ENCODE data around the gene TENM3. TPM values are rescaled to one million over a fixed set of nuclear protein-coding genes. Genes with fewer than 3 reads are reported as not detected.

TENM3 gene
- total RNA-seq, 1 donor from 2014 or later, result 106 TPM

DNA sequence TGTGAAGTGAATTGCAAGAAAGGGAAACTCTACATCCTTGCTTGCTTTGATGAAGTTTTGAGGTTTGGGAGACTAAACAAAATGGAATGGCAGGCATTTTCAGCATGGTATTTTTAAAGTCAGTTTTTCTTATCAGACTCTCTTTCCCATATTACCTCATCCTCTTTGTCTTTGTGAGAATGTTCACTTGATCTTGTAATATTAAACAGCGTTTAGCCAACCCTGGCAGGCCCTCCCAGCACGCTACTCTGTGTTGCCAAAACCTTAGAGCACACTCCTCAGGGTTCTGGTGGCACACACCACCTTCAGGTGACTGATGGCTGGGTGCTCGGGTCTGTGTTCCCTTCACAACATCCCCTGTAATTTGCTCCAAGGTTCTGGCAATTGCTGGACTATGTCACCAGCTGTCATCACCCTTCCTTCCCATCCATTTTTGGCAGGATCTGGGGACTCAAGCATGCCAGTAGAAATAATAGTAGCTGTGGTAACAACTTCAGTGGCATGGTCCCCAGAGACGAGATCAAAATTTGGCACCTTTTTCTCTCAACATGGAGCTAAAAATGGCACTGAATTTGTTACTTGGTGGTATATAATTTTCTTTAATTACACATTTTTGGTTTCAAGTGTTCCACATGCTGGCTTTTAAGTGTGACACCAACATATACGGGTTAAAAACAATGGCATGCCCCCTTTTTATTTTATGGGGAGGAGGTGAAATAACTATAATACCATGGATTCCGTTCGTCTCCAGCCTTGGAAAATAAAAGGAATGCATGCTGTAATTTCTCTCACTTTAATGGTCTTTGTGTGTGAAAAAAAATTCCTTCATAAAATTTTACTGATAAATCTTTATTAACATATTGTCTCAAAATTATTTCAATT lies 400.8 kb downstream of the TENM3 start:
- H3K9me3 Mint-ChIP-seq, result peaks cover 18% of the 10 kb centered on the region
- peaks cover 31% of the 10 kb centered on the region for H3K36me3 Mint-ChIP-seq
- H3K4me1 Mint-ChIP-seq, result no peaks in the 10 kb centered on the region
- no peak for DNase-seq (ENCODE audit: low spot score in 2 of 2, unreplicated experiment in 2 of 2)
- TF ChIP-seq, protein P1, sequence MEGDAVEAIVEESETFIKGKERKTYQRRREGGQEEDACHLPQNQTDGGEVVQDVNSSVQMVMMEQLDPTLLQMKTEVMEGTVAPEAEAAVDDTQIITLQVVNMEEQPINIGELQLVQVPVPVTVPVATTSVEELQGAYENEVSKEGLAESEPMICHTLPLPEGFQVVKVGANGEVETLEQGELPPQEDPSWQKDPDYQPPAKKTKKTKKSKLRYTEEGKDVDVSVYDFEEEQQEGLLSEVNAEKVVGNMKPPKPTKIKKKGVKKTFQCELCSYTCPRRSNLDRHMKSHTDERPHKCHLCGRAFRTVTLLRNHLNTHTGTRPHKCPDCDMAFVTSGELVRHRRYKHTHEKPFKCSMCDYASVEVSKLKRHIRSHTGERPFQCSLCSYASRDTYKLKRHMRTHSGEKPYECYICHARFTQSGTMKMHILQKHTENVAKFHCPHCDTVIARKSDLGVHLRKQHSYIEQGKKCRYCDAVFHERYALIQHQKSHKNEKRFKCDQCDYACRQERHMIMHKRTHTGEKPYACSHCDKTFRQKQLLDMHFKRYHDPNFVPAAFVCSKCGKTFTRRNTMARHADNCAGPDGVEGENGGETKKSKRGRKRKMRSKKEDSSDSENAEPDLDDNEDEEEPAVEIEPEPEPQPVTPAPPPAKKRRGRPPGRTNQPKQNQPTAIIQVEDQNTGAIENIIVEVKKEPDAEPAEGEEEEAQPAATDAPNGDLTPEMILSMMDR (IDR thresholded peaks at IDR 0.05; ENCODE audit: unreplicated experiment), result no peak
- peak overlapping the region; percentile 61 for H3K27ac Mint-ChIP-seq
- H3K27me3 Mint-ChIP-seq (ENCODE audit: low read depth), result no peaks in the 10 kb centered on the region
- no peak overlapping the region for H3K4me3 Mint-ChIP-seq

DNA sequence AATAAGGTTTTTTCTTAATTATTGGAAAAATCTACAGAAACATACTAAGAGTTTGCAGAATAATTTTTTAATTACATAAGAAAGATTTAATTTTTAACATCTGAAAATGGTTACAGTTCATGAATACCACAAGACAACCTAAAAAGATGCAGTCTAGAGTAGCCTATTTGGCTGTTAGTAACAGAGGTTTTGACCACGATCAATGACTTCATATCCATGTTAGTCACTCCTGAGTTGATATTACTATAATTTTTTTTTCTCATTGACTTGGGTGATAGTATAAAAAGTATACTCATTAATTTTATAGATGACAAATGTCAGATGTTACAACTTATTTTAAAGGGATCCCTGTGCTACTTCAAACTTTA lies 401.5 kb downstream of the TENM3 start:
- no peak for DNase-seq (ENCODE audit: low spot score in 2 of 2, unreplicated experiment in 2 of 2)
- H3K4me3 Mint-ChIP-seq, result no peak overlapping the region
- TF ChIP-seq, protein P1 (IDR thresholded peaks at IDR 0.05; ENCODE audit: unreplicated experiment), result no peak
- H3K27me3 Mint-ChIP-seq (ENCODE audit: low read depth), result no peaks in the 10 kb centered on the region
- H3K36me3 Mint-ChIP-seq, result peaks cover 27% of the 10 kb centered on the region
- peaks cover 18% of the 10 kb centered on the region for H3K9me3 Mint-ChIP-seq
- no peaks in the 10 kb centered on the region for H3K4me1 Mint-ChIP-seq
- H3K27ac Mint-ChIP-seq, result no peak overlapping the region

DNA sequence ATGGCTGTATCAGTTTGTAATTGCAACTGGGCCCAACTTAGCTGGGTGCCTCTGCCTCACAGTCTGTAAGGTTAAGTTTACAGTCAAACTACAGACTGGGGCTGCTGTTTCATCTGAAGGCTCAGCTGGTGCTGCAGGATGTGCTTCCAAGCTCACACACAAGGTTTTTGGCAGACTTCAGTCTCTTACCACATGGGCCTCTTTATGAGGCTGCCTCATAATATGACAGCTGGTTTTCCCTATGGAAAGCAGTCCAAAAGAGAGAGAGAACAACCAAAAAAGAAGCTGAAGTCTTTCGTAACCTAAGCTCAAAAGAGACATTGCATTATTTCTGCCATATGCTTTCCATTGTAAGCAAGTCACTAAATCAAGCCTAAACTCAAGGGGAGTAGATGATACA lies 402.3 kb downstream of the TENM3 start:
- H3K27ac Mint-ChIP-seq, result no peak overlapping the region
- no peak overlapping the region for H3K4me3 Mint-ChIP-seq
- no peak for DNase-seq (ENCODE audit: low spot score in 2 of 2, unreplicated experiment in 2 of 2)
- peaks cover 18% of the 10 kb centered on the region for H3K9me3 Mint-ChIP-seq
- no peaks in the 10 kb centered on the region for H3K4me1 Mint-ChIP-seq
- TF ChIP-seq, protein P1 (IDR thresholded peaks at IDR 0.05; ENCODE audit: unreplicated experiment), result no peak
- H3K36me3 Mint-ChIP-seq, result peaks cover 29% of the 10 kb centered on the region
- H3K27me3 Mint-ChIP-seq (ENCODE audit: low read depth), result no peaks in the 10 kb centered on the region

DNA sequence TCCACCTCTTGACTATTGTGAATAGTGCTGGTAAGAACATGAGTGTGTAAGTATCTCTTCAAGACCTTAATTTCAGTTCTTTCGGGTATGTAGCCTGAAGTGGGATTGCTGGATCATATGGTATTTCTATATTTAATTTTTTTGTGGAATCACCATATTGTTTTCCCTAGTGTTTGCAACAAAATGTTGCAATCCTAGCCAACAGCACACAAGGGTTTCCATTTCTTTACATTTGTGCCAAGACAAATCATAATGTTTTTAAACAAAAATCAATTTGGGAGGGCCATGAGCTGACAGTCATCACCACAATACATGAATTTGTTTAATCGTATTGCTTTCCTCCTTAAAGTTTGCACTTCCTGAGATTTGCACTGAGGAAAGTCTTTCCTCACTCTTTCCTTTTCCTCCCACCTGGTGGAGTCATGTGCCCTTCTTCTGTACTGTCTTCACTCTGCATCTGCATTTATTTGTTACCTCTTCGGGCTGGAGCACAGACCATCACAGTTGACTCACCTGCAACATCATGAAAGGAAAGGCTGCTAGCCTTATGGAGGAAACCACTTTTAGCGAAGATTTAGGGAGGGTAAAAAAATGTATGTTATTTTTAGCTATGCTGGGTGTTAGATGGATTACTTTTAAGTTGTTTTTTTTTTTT lies 404.6 kb downstream of the TENM3 start:
- Mint-ChIP-seq H3K36me3 (peaks cover 30% of the 10 kb centered on the region), H3K4me1 (no peaks in the 10 kb centered on the region), H3K4me3 (no peak overlapping the region), H3K9me3 (peaks cover 18% of the 10 kb centered on the region), H3K27ac (no peak overlapping the region), H3K27me3 (ENCODE audit: low read depth) (no peaks in the 10 kb centered on the region)
- TF ChIP-seq, protein P1 (IDR thresholded peaks at IDR 0.05; ENCODE audit: unreplicated experiment), result no peak
- DNase-seq (ENCODE audit: low spot score in 2 of 2, unreplicated experiment in 2 of 2), result no peak

DNA sequence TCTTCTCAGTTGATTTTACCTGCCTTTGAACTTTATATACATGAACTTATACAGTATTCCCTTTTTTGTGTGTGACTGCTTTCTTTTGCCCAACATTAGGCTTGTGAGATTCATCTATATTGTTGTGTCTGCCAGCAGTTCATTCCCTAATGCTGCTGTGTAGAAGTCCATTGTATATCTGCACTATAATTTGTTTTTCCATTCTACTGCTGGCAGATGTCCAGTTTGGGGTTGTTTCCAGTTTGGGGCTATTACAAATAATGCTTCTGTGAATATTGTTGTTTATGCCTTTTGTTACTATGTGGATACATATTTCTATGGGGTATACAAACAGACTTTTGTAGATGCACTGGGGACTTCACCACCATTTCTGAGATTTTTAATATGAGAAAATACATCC lies 405.6 kb downstream of the TENM3 start:
- no peak for DNase-seq (ENCODE audit: low spot score in 2 of 2, unreplicated experiment in 2 of 2)
- Mint-ChIP-seq H3K36me3 (peaks cover 32% of the 10 kb centered on the region), H3K27me3 (ENCODE audit: low read depth) (no peaks in the 10 kb centered on the region), H3K27ac (no peak overlapping the region), H3K4me1 (no peaks in the 10 kb centered on the region), H3K4me3 (no peak overlapping the region), H3K9me3 (peaks cover 18% of the 10 kb centered on the region)
- TF ChIP-seq, protein P1 (IDR thresholded peaks at IDR 0.05; ENCODE audit: unreplicated experiment), result no peak

Data from mesothelial cell of epicardium (in vitro differentiated cells).